AG20443 (cell line): ENCODE results near the gene PFN3.

ENCODE experiments used
- DNase-seq: peaks from one replicate; pipeline ENCODE4 v3.0.0; 2012; ENCODE audit warnings: low spot score, mixed read lengths

The PFN3 gene

GRCh38 chr5:177399997-177400868 is at the start of gene PFN3:
Gene PFN3 (minus strand): TSS chr5:177400661. CDS start chr5:177400576, 85 bp downstream.
- peak; percentile 55 for DNase-seq

GRCh38 chr5:177449140-177450061 is 48.9 kb upstream of the PFN3 start:
- DNase-seq = no peak

- no peak for DNase-seq
Measured at GRCh38 chr5:177448244-177448950, 47.9 kb upstream of the PFN3 start.

- DNase-seq = peak; percentile 60
Measured at GRCh38 chr5:177447611-177448243, 47.3 kb upstream of the PFN3 start.

- DNase-seq = peak; percentile 68
Measured at GRCh38 chr5:177447066-177447610, 46.7 kb upstream of the PFN3 start.

- peak; percentile 94 for DNase-seq
Measured at GRCh38 chr5:177446200-177447065, 46.0 kb upstream of the PFN3 start, which contains the start of gene PRR7. Gene PRR7 (plus strand): TSS chr5:177446814. CDS start chr5:177455068, 8,254 bp downstream.

- no peak for DNase-seq
Measured at GRCh38 chr5:177445917-177446199, 45.4 kb upstream of the PFN3 start.

- no peak for DNase-seq
Measured at GRCh38 chr5:177445052-177445916, 44.8 kb upstream of the PFN3 start.

GRCh38 chr5:177444106-177445051 is 43.9 kb upstream of the PFN3 start:
- DNase-seq = no peak

GRCh38 chr5:177443144-177443983 is 42.9 kb upstream of the PFN3 start:
- no peak for DNase-seq

GRCh38 chr5:177442066-177442826 is 41.8 kb upstream of the PFN3 start:
- no peak for DNase-seq

GRCh38 chr5:177440990-177441780 is 40.7 kb upstream of the PFN3 start:
- DNase-seq = no peak

- DNase-seq = no peak
Measured at GRCh38 chr5:177440211-177440989, 39.9 kb upstream of the PFN3 start.

- DNase-seq = no peak
Measured at GRCh38 chr5:177439518-177440053, 39.1 kb upstream of the PFN3 start.

GRCh38 chr5:177438468-177438867 is 38.0 kb upstream of the PFN3 start:
- DNase-seq = no peak
